Renal cortical epithelial cell (primary cell): ENCODE results near the gene TGFBRAP1. TPM values are rescaled to one million over a fixed set of nuclear protein-coding genes. Genes with fewer than 3 reads are reported as not detected.
"Not testable (repeated sequence)": the region's sequence is repeated elsewhere in the genome, so short reads cannot be mapped to it uniquely, and the experiment has no call there.

ENCODE experiments used
- DNase-seq: peaks from one replicate; pipeline ENCODE4 v3.0.0-alpha.2; 2011; ENCODE audit warnings: low read depth
- total RNA-seq: library from RNA; depleted of rRNA; stranded (reverse); fragments of >200 nt; gene quantifications from 2 replicates; pipeline ENCODE4 v1.2.3, GENCODE V29; 2014

Gene TGFBRAP1
- total RNA-seq, 1 donor from 2014 or later: 45.1 TPM

- DNase-seq: no peak
Measured at GRCh38 chr2:105358593-105358992, 29.1 kb upstream of the TGFBRAP1 start.

- DNase-seq: no peak
Measured at GRCh38 chr2:105357122-105357521, 27.6 kb upstream of the TGFBRAP1 start.

- peak; percentile 63 for DNase-seq
Measured at GRCh38 chr2:105344704-105345345, 15.3 kb upstream of the TGFBRAP1 start.

GRCh38 chr2:105339414-105339813 lies 9.9 kb upstream of the TGFBRAP1 start:
- no peak for DNase-seq

GRCh38 chr2:105338020-105338385 lies 8.5 kb upstream of the TGFBRAP1 start:
- no peak for DNase-seq

GRCh38 chr2:105337122-105338019 lies 7.8 kb upstream of the TGFBRAP1 start, which contains the start of gene C2orf49:
Gene C2orf49 (plus strand): TSS chr2:105337540. CDS start chr2:105337588, 48 bp downstream.
- peak; percentile 64 for DNase-seq

GRCh38 chr2:105336786-105337121 lies 7.2 kb upstream of the TGFBRAP1 start:
- DNase-seq: no peak

- DNase-seq: no peak
Measured at GRCh38 chr2:105335469-105335868, 5.9 kb upstream of the TGFBRAP1 start.

- DNase-seq: no peak
Measured at GRCh38 chr2:105334211-105334610, 4.7 kb upstream of the TGFBRAP1 start.

- DNase-seq: no peak
Measured at GRCh38 chr2:105330681-105331375, 1.3 kb upstream of the TGFBRAP1 start.

GRCh38 chr2:105329197-105329554 lies 359 bp downstream of the TGFBRAP1 start:
- DNase-seq: no peak

- peak; percentile 76 for DNase-seq
Measured at GRCh38 chr2:105328281-105329196, 996 bp downstream of the TGFBRAP1 start.

GRCh38 chr2:105327690-105328089 lies 1.8 kb downstream of the TGFBRAP1 start:
- DNase-seq: peak; percentile 70

GRCh38 chr2:105327271-105327670 lies 2.3 kb downstream of the TGFBRAP1 start:
- not testable (repeated sequence) for DNase-seq

GRCh38 chr2:105325389-105325963 lies 4.1 kb downstream of the TGFBRAP1 start:
- DNase-seq: no peak

- peak; percentile 59 for DNase-seq
Measured at GRCh38 chr2:105324732-105325131, 4.8 kb downstream of the TGFBRAP1 start.

- no peak for DNase-seq
Measured at GRCh38 chr2:105324101-105324500, 5.4 kb downstream of the TGFBRAP1 start.

GRCh38 chr2:105323111-105323510 lies 6.4 kb downstream of the TGFBRAP1 start:
- no peak for DNase-seq

GRCh38 chr2:105321875-105322646 lies 7.5 kb downstream of the TGFBRAP1 start:
- no peak for DNase-seq

GRCh38 chr2:105320651-105321215 lies 8.8 kb downstream of the TGFBRAP1 start:
- DNase-seq: peak; percentile 36
